H1 (cell line): ENCODE results near the gene BCKDHB. TPM values are rescaled to one million over a fixed set of nuclear protein-coding genes. Genes with fewer than 3 reads are reported as not detected.

Experiments used
- CEBPB ChIP-seq: IDR thresholded peaks from 2 replicates; pipeline ENCODE4 v1.6.1; 2012; ENCODE audit warnings: low read depth, low read length
- GTF2F1 ChIP-seq: IDR thresholded peaks from 2 replicates; pipeline ENCODE4 v1.6.1; 2012; ENCODE audit warnings: low read depth, low read length, improper control_type of control experiment, borderline replicate concordance
- KDM5A ChIP-seq: fragments of 200-600 bp; IDR thresholded peaks from 2 replicates; pipeline ENCODE4 v1.7.1; 2012; ENCODE audit warnings: mild to moderate bottlenecking, low read length, inconsistent platforms, mixed read lengths
- RAD21 ChIP-seq, 2 experiments: IDR thresholded peaks in 1 of 2; conservative IDR thresholded peaks in 1 of 2; 2 replicates each; pipeline ENCODE4 v1.6.1; 2011; ENCODE audit warnings: low read depth in 2 of 2, low read length in 2 of 2, improper control_type of control experiment in 1 of 2, inconsistent platforms in 1 of 2, mild to moderate bottlenecking in 1 of 2, moderate library complexity in 1 of 2
- RXRA ChIP-seq: IDR thresholded peaks from 2 replicates; pipeline ENCODE4 v1.6.1; 2011; ENCODE audit warnings: low read depth, mild to moderate bottlenecking, low read length, moderate library complexity; ENCODE audit not compliant: insufficient read depth
- polyA plus RNA-seq, 7 experiments: library from polyadenylated mRNA; depleted of rRNA in 3 of 7; stranded (reverse) in 5 of 7; unstranded in 2 of 7; fragments of >200 nt in 5 of 7; fragments of 200-250 nt in 2 of 7; gene quantifications; 1 replicate in 5 of 7; 2 replicates in 1 of 7; 4 replicates in 1 of 7; pipeline versions ENCODE4 v1.2.1 to v1.2.3, GENCODE V29; 2011 to 2013; ENCODE audit warnings: missing spikeins in 2 of 7, mixed read lengths in 2 of 7
- total RNA-seq: library from RNA; stranded (reverse); fragmentation: NEBNext Ultra II Directional; extraction: Animal tissue kit (Norgen Biotek cat#: 25700); gene quantifications from 2 replicates; pipeline ENCODE4 v1.2.1, GENCODE V29; 2021
- TF ChIP-seq, protein P1 (sequence below): fragments of 300-600 bp; sonication (generic); IDR thresholded peaks from 2 replicates; pipeline ENCODE4 v1.7.1; 2012; ENCODE audit warnings: low read length, moderate library complexity, mild to moderate bottlenecking, inconsistent platforms; ENCODE audit not compliant: insufficient replicate concordance
- TF ChIP-seq, protein P2 (sequence below): IDR thresholded peaks from 2 replicates; pipeline ENCODE4 v1.6.1; 2011; ENCODE audit warnings: low read length, improper control_type of control experiment
- TF ChIP-seq, protein P3 (sequence below): IDR thresholded peaks from 2 replicates; pipeline ENCODE4 v1.6.1; 2012; ENCODE audit warnings: inconsistent platforms

BCKDHB gene
- total and polyA plus RNA-seq, 2 of the 8 experiments (the other 6 are each of a cell fraction or from before 2014, with no cell fraction given) = 22.1 to 30.8 TPM

DNA sequence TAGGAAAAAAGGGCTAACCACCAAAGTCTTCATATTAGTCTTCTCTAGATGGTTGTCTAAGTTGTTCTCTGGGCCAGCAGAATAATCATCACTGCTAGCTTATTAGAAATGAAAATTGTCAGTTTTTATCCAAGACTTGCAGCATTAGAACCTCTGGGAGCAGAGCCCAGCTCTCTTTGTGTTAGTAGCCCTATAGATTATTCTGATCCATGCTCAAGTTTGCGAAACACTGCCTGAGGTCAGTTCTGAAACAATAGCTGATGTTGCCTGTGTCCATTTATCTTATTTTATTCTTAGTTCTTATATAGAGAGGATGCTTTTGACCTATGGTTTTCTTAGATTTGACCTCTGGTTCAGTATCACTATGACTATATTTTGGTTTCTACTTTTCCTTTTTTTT is 66.9 kb downstream of the BCKDHB start (continued):
- TF ChIP-seq, protein P1, sequence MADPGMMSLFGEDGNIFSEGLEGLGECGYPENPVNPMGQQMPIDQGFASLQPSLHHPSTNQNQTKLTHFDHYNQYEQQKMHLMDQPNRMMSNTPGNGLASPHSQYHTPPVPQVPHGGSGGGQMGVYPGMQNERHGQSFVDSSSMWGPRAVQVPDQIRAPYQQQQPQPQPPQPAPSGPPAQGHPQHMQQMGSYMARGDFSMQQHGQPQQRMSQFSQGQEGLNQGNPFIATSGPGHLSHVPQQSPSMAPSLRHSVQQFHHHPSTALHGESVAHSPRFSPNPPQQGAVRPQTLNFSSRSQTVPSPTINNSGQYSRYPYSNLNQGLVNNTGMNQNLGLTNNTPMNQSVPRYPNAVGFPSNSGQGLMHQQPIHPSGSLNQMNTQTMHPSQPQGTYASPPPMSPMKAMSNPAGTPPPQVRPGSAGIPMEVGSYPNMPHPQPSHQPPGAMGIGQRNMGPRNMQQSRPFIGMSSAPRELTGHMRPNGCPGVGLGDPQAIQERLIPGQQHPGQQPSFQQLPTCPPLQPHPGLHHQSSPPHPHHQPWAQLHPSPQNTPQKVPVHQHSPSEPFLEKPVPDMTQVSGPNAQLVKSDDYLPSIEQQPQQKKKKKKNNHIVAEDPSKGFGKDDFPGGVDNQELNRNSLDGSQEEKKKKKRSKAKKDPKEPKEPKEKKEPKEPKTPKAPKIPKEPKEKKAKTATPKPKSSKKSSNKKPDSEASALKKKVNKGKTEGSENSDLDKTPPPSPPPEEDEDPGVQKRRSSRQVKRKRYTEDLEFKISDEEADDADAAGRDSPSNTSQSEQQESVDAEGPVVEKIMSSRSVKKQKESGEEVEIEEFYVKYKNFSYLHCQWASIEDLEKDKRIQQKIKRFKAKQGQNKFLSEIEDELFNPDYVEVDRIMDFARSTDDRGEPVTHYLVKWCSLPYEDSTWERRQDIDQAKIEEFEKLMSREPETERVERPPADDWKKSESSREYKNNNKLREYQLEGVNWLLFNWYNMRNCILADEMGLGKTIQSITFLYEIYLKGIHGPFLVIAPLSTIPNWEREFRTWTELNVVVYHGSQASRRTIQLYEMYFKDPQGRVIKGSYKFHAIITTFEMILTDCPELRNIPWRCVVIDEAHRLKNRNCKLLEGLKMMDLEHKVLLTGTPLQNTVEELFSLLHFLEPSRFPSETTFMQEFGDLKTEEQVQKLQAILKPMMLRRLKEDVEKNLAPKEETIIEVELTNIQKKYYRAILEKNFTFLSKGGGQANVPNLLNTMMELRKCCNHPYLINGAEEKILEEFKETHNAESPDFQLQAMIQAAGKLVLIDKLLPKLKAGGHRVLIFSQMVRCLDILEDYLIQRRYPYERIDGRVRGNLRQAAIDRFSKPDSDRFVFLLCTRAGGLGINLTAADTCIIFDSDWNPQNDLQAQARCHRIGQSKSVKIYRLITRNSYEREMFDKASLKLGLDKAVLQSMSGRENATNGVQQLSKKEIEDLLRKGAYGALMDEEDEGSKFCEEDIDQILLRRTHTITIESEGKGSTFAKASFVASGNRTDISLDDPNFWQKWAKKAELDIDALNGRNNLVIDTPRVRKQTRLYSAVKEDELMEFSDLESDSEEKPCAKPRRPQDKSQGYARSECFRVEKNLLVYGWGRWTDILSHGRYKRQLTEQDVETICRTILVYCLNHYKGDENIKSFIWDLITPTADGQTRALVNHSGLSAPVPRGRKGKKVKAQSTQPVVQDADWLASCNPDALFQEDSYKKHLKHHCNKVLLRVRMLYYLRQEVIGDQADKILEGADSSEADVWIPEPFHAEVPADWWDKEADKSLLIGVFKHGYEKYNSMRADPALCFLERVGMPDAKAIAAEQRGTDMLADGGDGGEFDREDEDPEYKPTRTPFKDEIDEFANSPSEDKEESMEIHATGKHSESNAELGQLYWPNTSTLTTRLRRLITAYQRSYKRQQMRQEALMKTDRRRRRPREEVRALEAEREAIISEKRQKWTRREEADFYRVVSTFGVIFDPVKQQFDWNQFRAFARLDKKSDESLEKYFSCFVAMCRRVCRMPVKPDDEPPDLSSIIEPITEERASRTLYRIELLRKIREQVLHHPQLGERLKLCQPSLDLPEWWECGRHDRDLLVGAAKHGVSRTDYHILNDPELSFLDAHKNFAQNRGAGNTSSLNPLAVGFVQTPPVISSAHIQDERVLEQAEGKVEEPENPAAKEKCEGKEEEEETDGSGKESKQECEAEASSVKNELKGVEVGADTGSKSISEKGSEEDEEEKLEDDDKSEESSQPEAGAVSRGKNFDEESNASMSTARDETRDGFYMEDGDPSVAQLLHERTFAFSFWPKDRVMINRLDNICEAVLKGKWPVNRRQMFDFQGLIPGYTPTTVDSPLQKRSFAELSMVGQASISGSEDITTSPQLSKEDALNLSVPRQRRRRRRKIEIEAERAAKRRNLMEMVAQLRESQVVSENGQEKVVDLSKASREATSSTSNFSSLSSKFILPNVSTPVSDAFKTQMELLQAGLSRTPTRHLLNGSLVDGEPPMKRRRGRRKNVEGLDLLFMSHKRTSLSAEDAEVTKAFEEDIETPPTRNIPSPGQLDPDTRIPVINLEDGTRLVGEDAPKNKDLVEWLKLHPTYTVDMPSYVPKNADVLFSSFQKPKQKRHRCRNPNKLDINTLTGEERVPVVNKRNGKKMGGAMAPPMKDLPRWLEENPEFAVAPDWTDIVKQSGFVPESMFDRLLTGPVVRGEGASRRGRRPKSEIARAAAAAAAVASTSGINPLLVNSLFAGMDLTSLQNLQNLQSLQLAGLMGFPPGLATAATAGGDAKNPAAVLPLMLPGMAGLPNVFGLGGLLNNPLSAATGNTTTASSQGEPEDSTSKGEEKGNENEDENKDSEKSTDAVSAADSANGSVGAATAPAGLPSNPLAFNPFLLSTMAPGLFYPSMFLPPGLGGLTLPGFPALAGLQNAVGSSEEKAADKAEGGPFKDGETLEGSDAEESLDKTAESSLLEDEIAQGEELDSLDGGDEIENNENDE = no peak
- TF ChIP-seq RXRA (no peak), RAD21 (IDR thresholded peaks at IDR 0.05 in 1 of 2, conservative IDR thresholded peaks at IDR 0.05 in 1 of 2; ENCODE audit: low read depth in 2 of 2, low read length in 2 of 2) (no peak), CEBPB (no peak), KDM5A (no peak), GTF2F1 (no peak)
- TF ChIP-seq, protein P2, sequence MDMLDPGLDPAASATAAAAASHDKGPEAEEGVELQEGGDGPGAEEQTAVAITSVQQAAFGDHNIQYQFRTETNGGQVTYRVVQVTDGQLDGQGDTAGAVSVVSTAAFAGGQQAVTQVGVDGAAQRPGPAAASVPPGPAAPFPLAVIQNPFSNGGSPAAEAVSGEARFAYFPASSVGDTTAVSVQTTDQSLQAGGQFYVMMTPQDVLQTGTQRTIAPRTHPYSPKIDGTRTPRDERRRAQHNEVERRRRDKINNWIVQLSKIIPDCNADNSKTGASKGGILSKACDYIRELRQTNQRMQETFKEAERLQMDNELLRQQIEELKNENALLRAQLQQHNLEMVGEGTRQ = no peak
- TF ChIP-seq, protein P3, sequence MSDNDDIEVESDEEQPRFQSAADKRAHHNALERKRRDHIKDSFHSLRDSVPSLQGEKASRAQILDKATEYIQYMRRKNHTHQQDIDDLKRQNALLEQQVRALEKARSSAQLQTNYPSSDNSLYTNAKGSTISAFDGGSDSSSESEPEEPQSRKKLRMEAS = no peak
